CD4-positive, alpha-beta T cell (primary cell): ENCODE measurements around the gene MRPS34. TPM values are rescaled to one million over a fixed set of nuclear protein-coding genes. Genes with fewer than 3 reads are reported as not detected.

Experiments
- ATAC-seq: fragments of 200-7000 bp; cut with Tn5 transposase; one replicate; pipeline ENCODE4 v1.10.0; 2022; ENCODE audit warnings: mild to moderate bottlenecking; ENCODE audit not compliant: poor library complexity
- CTCF ChIA-PET: fragments of 350-600 bp; sonication (Branson Sonifier 250); formaldehyde crosslinking; loops from one replicate; lab custom pipeline; 2021; ENCODE audit warnings: antibody characterized with exemption, inconsistent platforms; lab: Charles Lee
- POLR2A ChIA-PET: fragments of 350-600 bp; sonication (Branson Sonifier 250); formaldehyde crosslinking; loops from one replicate; lab custom pipeline; 2021; ENCODE audit warnings: antibody characterized with exemption, inconsistent platforms; lab: Charles Lee
- DNase-seq, 14 experiments: peaks; one replicate each; pipeline ENCODE4 v3.0.0-alpha.2; 2013 to 2020; ENCODE audit warnings: mixed read lengths in 2 of 14
- H3K27ac ChIP-seq, 2 donors: one replicate each; pipeline versions ENCODE4 v1.5.1 to v1.7.0; 2013; ENCODE audit warnings: low read length in 2 of 2, low read depth in 1 of 2, mild to moderate bottlenecking in 1 of 2
- H3K27me3 ChIP-seq, 2 experiments: 1 replicate in 1 of 2; 2 replicates in 1 of 2; pipeline versions ENCODE4 v1.6.1 to v1.7.0; 2013; ENCODE audit warnings: low read length in 2 of 2, control low read depth in 1 of 2, mild to moderate bottlenecking in 1 of 2, moderate library complexity in 1 of 2; ENCODE audit not compliant: insufficient read depth in 2 of 2, control insufficient read depth in 1 of 2
- H3K36me3 ChIP-seq: one replicate; pipeline ENCODE4 v1.6.1; 2013; ENCODE audit warnings: low read length, control low read depth; ENCODE audit not compliant: insufficient read depth
- H3K4me1 ChIP-seq: one replicate; pipeline ENCODE4 v1.6.1; 2013; ENCODE audit warnings: low read length, control low read depth; ENCODE audit not compliant: insufficient read depth
- H3K4me3 ChIP-seq: one replicate; pipeline ENCODE4 v1.5.1; 2013; ENCODE audit warnings: mild to moderate bottlenecking, low read length, moderate library complexity
- H3K9me3 ChIP-seq, 2 experiments: 1 replicate in 1 of 2; 2 replicates in 1 of 2; pipeline versions ENCODE4 v1.6.1 to v1.7.0; 2013; ENCODE audit warnings: low read length in 2 of 2, mild to moderate bottlenecking in 2 of 2, control low read depth in 1 of 2, moderate library complexity in 1 of 2; ENCODE audit not compliant: control insufficient read depth in 1 of 2, insufficient read depth in 1 of 2
- H3K27ac Mint-ChIP-seq: one replicate; pipeline ENCODE4 v1.8.0; 2020; ENCODE audit warnings: mixed read lengths
- H3K27me3 Mint-ChIP-seq: one replicate; pipeline ENCODE4 v1.8.0; 2021; ENCODE audit warnings: mixed read lengths
- H3K36me3 Mint-ChIP-seq: one replicate; pipeline ENCODE4 v1.8.0; 2021; ENCODE audit warnings: low read depth, mixed read lengths
- H3K4me1 Mint-ChIP-seq: one replicate; pipeline ENCODE4 v1.8.0; 2021; ENCODE audit warnings: low read depth, mixed read lengths
- H3K4me3 Mint-ChIP-seq: one replicate; pipeline ENCODE4 v1.8.0; 2020; ENCODE audit warnings: mild to moderate bottlenecking, mixed read lengths
- H3K9me3 Mint-ChIP-seq: one replicate; pipeline ENCODE4 v1.8.0; 2020; ENCODE audit warnings: mixed read lengths
- intact Hi-C, 2 experiments: fragments of 100-400 bp; cut with DNase I in 1 of 2; cut with micrococcal nuclease in 1 of 2; formaldehyde crosslinking; loops; one replicate each; pipeline versions ENCODE4 v1.15.1 to v1.9.0; 2023 to 2025; cut with DNase I, micrococcal nuclease
- total RNA-seq, 174 experiments: library from RNA in 2 of 174; stranded (reverse) in 2 of 174; gene quantifications; one replicate each; pipeline ENCODE4 v1.2.3 and lab custom pipeline; 2021 to 2026
- TF ChIP-seq, protein P1 (sequence below): fragments of 200-600 bp; IDR thresholded peaks from one replicate; pipeline ENCODE4 v1.8.0; 2022; ENCODE audit warnings: antibody characterized with exemption, mild to moderate bottlenecking

The MRPS34 gene
- total RNA-seq, 2 experiments from 2014 or later: 25.5 to 26.9 TPM

- ChIA-PET CTCF (no interaction called here), POLR2A (interaction anchor here (1.4 to 1.5 kb wide), 2 partner anchors 8 to 35 kb away, joined by 3 to 9 read pairs; partner anchors contain the start of genes HAGH, NUBP2 and SPSB3)
- Mint-ChIP-seq H3K27ac (no peak overlapping the region), H3K9me3 (no peaks in the 10 kb centered on the region), H3K36me3 (peaks cover 7% of the 10 kb centered on the region), H3K27me3 (no peaks in the 10 kb centered on the region), H3K4me3 (no peak overlapping the region), H3K4me1 (no peaks in the 10 kb centered on the region)
- DNase-seq: peak in 1 of 14 experiments; percentile 20
- H3K9me3 ChIP-seq: peaks cover 0 to 6% of the 10 kb centered on the region in 2 experiments
- intact Hi-C loops: no loop called here
- H3K4me1 ChIP-seq: peaks cover 8% of the 10 kb centered on the region
- no peak overlapping the region for H3K4me3 ChIP-seq
- peaks cover 37% of the 10 kb centered on the region for H3K36me3 ChIP-seq
- no peak for ATAC-seq
- H3K27ac ChIP-seq: no peak overlapping the region
- TF ChIP-seq, protein P1, sequence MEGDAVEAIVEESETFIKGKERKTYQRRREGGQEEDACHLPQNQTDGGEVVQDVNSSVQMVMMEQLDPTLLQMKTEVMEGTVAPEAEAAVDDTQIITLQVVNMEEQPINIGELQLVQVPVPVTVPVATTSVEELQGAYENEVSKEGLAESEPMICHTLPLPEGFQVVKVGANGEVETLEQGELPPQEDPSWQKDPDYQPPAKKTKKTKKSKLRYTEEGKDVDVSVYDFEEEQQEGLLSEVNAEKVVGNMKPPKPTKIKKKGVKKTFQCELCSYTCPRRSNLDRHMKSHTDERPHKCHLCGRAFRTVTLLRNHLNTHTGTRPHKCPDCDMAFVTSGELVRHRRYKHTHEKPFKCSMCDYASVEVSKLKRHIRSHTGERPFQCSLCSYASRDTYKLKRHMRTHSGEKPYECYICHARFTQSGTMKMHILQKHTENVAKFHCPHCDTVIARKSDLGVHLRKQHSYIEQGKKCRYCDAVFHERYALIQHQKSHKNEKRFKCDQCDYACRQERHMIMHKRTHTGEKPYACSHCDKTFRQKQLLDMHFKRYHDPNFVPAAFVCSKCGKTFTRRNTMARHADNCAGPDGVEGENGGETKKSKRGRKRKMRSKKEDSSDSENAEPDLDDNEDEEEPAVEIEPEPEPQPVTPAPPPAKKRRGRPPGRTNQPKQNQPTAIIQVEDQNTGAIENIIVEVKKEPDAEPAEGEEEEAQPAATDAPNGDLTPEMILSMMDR: no peak
- no peaks in the 10 kb centered on the region for H3K27me3 ChIP-seq
These were observed 17.8 kb upstream of the MRPS34 start for GRCh38 chr16:1790611-1791255.

DNA sequence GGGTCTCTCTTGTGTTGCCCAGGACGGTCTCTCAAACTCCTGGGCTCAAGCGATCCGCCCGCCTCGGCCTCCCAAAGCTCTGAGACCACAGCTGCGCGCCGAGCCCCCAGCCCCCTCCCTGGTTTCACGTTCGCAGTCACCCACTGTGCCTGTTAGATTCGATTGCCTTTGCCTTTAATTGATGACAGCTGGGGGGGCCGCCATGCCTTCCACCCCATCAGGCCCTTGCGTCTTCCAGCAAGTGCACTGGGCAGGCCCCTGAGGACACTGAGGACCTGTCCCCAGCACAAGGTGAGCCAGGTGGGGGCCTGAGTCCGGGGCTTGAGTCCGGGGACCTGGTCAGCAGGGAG is 17.3 kb upstream of the MRPS34 start:
- POLR2A ChIA-PET: no interaction called here
- Histone ChIP-seq H3K27ac (no peak overlapping the region), H3K27me3 (no peaks in the 10 kb centered on the region), H3K4me3 (no peak overlapping the region), H3K9me3 (peaks cover 0 to 6% of the 10 kb centered on the region in 2 experiments), H3K36me3 (peaks cover 38% of the 10 kb centered on the region), H3K4me1 (peaks cover 13% of the 10 kb centered on the region)
- Mint-ChIP-seq H3K4me1 (peaks cover under 1% of the 10 kb centered on the region), H3K9me3 (no peaks in the 10 kb centered on the region), H3K27me3 (no peaks in the 10 kb centered on the region), H3K27ac (no peak overlapping the region), H3K4me3 (no peak overlapping the region), H3K36me3 (peaks cover 7% of the 10 kb centered on the region)
- TF ChIP-seq, protein P1: no peak
- CTCF ChIA-PET: no interaction called here
- intact Hi-C loops: no loop called here
- ATAC-seq: no peak
- DNase-seq: no peak

DNA sequence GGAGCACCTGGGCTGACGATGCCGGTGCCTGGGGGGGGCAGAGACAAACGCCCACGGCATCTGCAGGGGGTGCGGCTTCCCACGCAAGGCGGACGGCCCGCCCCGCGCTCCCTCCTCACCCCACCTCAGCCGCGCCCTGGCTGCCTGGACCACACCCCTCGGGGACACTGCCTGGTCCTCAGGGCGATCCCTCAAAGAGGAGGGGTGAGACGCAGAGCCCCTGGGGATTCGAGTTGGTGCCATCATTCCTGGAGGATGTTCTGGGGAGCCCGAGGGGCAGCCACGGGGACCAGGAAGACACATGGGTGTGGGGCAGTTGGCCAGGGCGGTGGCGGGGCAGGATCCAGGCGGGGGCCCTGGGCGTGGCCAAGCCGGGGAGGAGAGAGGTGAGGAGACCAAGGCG is 16.7 kb upstream of the MRPS34 start:
- H3K36me3 Mint-ChIP-seq: peaks cover 7% of the 10 kb centered on the region
- peak in 1 of 14 experiments; percentile 21 for DNase-seq

More for the DNA sequence above, 16.7 kb upstream of the MRPS34 start:
- intact Hi-C loops: loop anchor here in 1 of 2 experiments (10.0 kb wide), 2 partner anchors 485 to 1385 kb away; partner anchors contain the start of genes DECR2 and UBE2I
- H3K27ac ChIP-seq: no peak overlapping the region
- Mint-ChIP-seq H3K4me1 (peaks cover 5% of the 10 kb centered on the region), H3K27ac (no peak overlapping the region), H3K27me3 (no peaks in the 10 kb centered on the region), H3K9me3 (no peaks in the 10 kb centered on the region), H3K4me3 (no peak overlapping the region)
- CTCF ChIA-PET: no interaction called here
- ATAC-seq: no peak
- H3K4me1 ChIP-seq: peaks cover 19% of the 10 kb centered on the region
- H3K36me3 ChIP-seq: peaks cover 38% of the 10 kb centered on the region
- TF ChIP-seq, protein P1: no peak
- H3K27me3 ChIP-seq: no peaks in the 10 kb centered on the region
- peaks cover 0 to 6% of the 10 kb centered on the region in 2 experiments for H3K9me3 ChIP-seq
- POLR2A ChIA-PET: interaction anchor here (1.0 kb wide), 1 partner anchor 15 kb away, joined by 3 read pairs; no protein-coding TSS in a partner anchor
- H3K4me3 ChIP-seq: no peak overlapping the region
